ENCODE data around the gene LRFN4. TPM values are rescaled to one million over a fixed set of nuclear protein-coding genes. Genes with fewer than 3 reads are reported as not detected.

LRFN4 gene
- total and polyA plus RNA-seq, 2 of the 13 experiments (the other 11 are each of a cell fraction or from before 2014, with no cell fraction given) = 1.3 to 6.8 TPM

- 98% methylated on average over 18 of the region's 41 CpGs for WGBS (ENCODE audit: low lambda C conversion rate)
- POLR2A ChIA-PET = no interaction called here
- TF ChIP-seq ZNF691 (CRISPR knock-in tag; IDR thresholded peaks at IDR 0.05; ENCODE audit: borderline replicate concordance, low read depth) = no peak
- TF ChIP-seq, protein P1, sequence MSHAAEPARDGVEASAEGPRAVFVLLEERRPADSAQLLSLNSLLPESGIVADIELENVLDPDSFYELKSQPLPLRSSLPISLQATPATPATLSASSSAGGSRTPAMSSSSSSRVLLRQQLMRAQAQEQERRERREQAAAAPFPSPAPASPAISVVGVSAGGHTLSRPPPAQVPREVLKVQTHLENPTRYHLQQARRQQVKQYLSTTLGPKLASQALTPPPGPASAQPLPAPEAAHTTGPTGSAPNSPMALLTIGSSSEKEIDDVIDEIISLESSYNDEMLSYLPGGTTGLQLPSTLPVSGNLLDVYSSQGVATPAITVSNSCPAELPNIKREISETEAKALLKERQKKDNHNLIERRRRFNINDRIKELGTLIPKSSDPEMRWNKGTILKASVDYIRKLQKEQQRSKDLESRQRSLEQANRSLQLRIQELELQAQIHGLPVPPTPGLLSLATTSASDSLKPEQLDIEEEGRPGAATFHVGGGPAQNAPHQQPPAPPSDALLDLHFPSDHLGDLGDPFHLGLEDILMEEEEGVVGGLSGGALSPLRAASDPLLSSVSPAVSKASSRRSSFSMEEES (CRISPR knock-in tag; IDR thresholded peaks at IDR 0.05) = no peak
- no peak for TF ChIP-seq ZNF318 (CRISPR knock-in tag; IDR thresholded peaks at IDR 0.05)
- no peak for TF ChIP-seq JARID2 (CRISPR knock-in tag; IDR thresholded peaks at IDR 0.05; ENCODE audit: insufficient replicate concordance)
- TF ChIP-seq RBM22 (optimal IDR thresholded peaks at IDR 0.05; ENCODE audit: low read length) = no peak
- TF ChIP-seq SOX6 (IDR thresholded peaks at IDR 0.05) = no peak
- TF ChIP-seq SOX6 (CRISPR knock-in tag; IDR thresholded peaks at IDR 0.05) = no peak
- no peak for TF ChIP-seq BRF2 (CRISPR knock-in tag; IDR thresholded peaks at IDR 0.05)
- TF ChIP-seq AKAP8 (CRISPR knock-in tag; IDR thresholded peaks at IDR 0.05) = peak; percentile 50; the same call in 1 of the 2 replicates
- no peak for TF ChIP-seq PRPF4 (IDR thresholded peaks at IDR 0.05; ENCODE audit: low read depth, low read length, poor library complexity, severe bottlenecking)
Measured at GRCh38 chr11:66859686-66860448, 3.0 kb downstream of the LRFN4 start.

More at GRCh38 chr11:66859686-66860448, 3.0 kb downstream of the LRFN4 start:
- no peak overlapping the region for H3K9ac ChIP-seq (ENCODE audit: insufficient read depth, low read depth, low read length)
- intact Hi-C loops (cut with micrococcal nuclease; ENCODE audit: unreplicated experiment) (no loop called here), in situ Hi-C loops (cut with HindIII; ENCODE audit: extremely low pct_ligation_motif_present, low pct_unique_long_range_greater_than_20kb) (no loop called here)
- no peak overlapping the region for H3K4me3 ChIP-seq (replicated peaks in 1 of 3; ENCODE audit: insufficient read depth in 1 of 3, low read depth in 2 of 3, low read length in 3 of 3)
- no peaks in the 10 kb centered on the region for H3K79me2 ChIP-seq (ENCODE audit: insufficient read depth, low read length)
- CTCF ChIA-PET (ENCODE audit: low intra/inter-chr PET ratio, low total read pairs) = no interaction called here
- peaks cover 10% of the 10 kb centered on the region for H3K4me1 ChIP-seq (ENCODE audit: insufficient read depth, low read length)
- H3K27me3 ChIP-seq (ENCODE audit: control insufficient read depth in 1 of 2, insufficient read depth in 2 of 2, low read length in 2 of 2) = no peaks in the 10 kb centered on the region
- H3K9me3 ChIP-seq (ENCODE audit: low read length) = no peaks in the 10 kb centered on the region
- ATAC-seq (no peak), DNase-seq (ENCODE audit: low spot score) (no peak), FAIRE-seq (no peak)
- peaks cover 13 to 15% of the 10 kb centered on the region in 2 experiments; a peak in 3 of 5 replicates for H3K36me3 ChIP-seq (replicated peaks in 1 of 2; ENCODE audit: control insufficient read depth in 1 of 2, insufficient read depth in 2 of 2, low read length in 2 of 2)
- no peak overlapping the region for H3K4me2 ChIP-seq (ENCODE audit: low read depth, low read length)
- BruUV-seq (replicated peaks) = no TSS peak
- no peak overlapping the region for H2AFZ ChIP-seq (ENCODE audit: low read length)
- H4K20me1 ChIP-seq (ENCODE audit: insufficient read depth, low read length) = no peaks in the 10 kb centered on the region
- H3K27ac ChIP-seq (ENCODE audit: extremely low read length, insufficient read depth, low read length) = no peak overlapping the region
